Ishikawa (cell line): Measurements from ENCODE around the gene CIBAR2.

Experiments
- CEBPB ChIP-seq: IDR thresholded peaks from 2 replicates; pipeline ENCODE4 v1.6.1; 2012
- EP300 ChIP-seq: IDR thresholded peaks from 2 replicates; pipeline ENCODE4 v1.6.1; 2012; ENCODE audit warnings: borderline replicate concordance
- MAX ChIP-seq: IDR thresholded peaks from 2 replicates; pipeline ENCODE4 v1.6.1; 2012
- REST ChIP-seq: IDR thresholded peaks from 2 replicates; pipeline ENCODE4 v1.6.1; 2012; ENCODE audit warnings: low read depth, mild to moderate bottlenecking
- YY1 ChIP-seq: IDR thresholded peaks from 2 replicates; pipeline ENCODE4 v1.6.1; 2012; ENCODE audit warnings: low read depth

DNA sequence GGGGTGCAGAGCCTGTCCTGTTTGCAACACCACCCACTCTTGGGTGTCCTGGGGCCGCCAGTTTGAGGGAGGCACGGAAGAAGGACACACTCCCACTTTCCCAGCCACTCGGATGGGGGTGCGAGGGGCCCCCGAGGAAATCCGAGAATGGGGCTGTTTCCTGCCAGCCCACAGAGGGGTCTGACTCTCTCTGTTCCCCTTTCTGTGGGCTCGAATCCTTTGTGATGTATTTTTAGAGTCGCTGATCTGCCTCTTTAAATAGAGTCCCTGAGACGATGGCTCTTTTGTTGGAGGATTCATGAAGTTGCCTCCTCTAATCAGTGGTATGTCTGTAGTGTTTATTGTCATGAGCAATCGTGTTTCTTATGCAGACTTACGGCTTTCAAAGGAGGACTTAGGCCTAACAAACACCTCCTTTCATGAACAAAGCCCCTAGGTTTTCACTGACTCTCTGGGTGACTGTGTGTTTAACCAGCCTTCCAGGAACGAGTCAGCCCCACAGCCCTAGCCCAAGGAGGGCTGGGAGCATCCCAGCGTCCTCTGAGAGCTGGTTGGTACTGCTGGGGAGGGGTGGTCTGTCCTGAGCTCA lies 29.1 kb downstream of the CIBAR2 start:
- TF ChIP-seq REST (no peak), EP300 (no peak), MAX (no peak), CEBPB (no peak), YY1 (no peak)
